Activated B cell treated with CpG ODN at 0.5 μM for 24 hours (primary cell): ENCODE measurements around the gene WDR36. TPM values are rescaled to one million over a fixed set of nuclear protein-coding genes. Genes with fewer than 3 reads are reported as not detected.
"Not testable (repeated sequence)": the region's sequence is repeated elsewhere in the genome, so short reads cannot be mapped to it uniquely, and the experiment has no call there.

Experiments used
- ATAC-seq: fragments of 200-7000 bp; cut with Tn5 transposase; one replicate; pipeline ENCODE4 v1.10.0; 2021; ENCODE audit warnings: low read depth, mild to moderate bottlenecking, moderate library complexity
- CTCF ChIA-PET: fragments of 350-600 bp; sonication (Branson Sonifier 250); formaldehyde crosslinking; loops from one replicate; lab custom pipeline; 2021; ENCODE audit warnings: antibody characterized with exemption; lab: Charles Lee
- POLR2A ChIA-PET: fragments of 350-600 bp; sonication (Branson Sonifier 250); formaldehyde crosslinking; loops from one replicate; lab custom pipeline; 2021; ENCODE audit warnings: antibody characterized with exemption; lab: Charles Lee
- DNase-seq: peaks from one replicate; pipeline ENCODE4 v3.0.0; 2022
- H3K27ac Mint-ChIP-seq: one replicate; pipeline ENCODE4 v1.8.0; 2020; ENCODE audit warnings: mixed read lengths
- H3K27me3 Mint-ChIP-seq: one replicate; pipeline ENCODE4 v1.8.0; 2021; ENCODE audit warnings: mixed read lengths
- H3K36me3 Mint-ChIP-seq: one replicate; pipeline ENCODE4 v1.8.0; 2021; ENCODE audit warnings: low read depth, mixed read lengths
- H3K4me1 Mint-ChIP-seq: one replicate; pipeline ENCODE4 v1.8.0; 2021; ENCODE audit warnings: mixed read lengths
- H3K4me3 Mint-ChIP-seq: one replicate; pipeline ENCODE4 v1.8.0; 2020; ENCODE audit warnings: mild to moderate bottlenecking, mixed read lengths
- H3K9me3 Mint-ChIP-seq: one replicate; pipeline ENCODE4 v1.8.0; 2020; ENCODE audit warnings: mixed read lengths
- intact Hi-C: fragments of 100-400 bp; cut with micrococcal nuclease; formaldehyde crosslinking; loops from one replicate; pipeline ENCODE4 v1.15.1; 2024
- total RNA-seq: library from RNA; stranded (reverse); gene quantifications from 2 replicates; pipeline ENCODE4 v1.2.3, GENCODE V29; 2022
- TF ChIP-seq, protein P1 (sequence below): fragments of 200-600 bp; IDR thresholded peaks from one replicate; pipeline ENCODE4 v1.8.0; 2022; ENCODE audit warnings: antibody characterized with exemption, mild to moderate bottlenecking

The WDR36 gene
- total RNA-seq, 1 donor from 2014 or later, result 48.6 TPM

GRCh38 chr5:111138096-111138495 lies 45.9 kb downstream of the WDR36 start:
- POLR2A ChIA-PET, result no interaction called here
- CTCF ChIA-PET, result no interaction called here
- Mint-ChIP-seq H3K36me3 (no peaks in the 10 kb centered on the region), H3K27ac (no peak overlapping the region), H3K4me1 (no peaks in the 10 kb centered on the region), H3K9me3 (no peaks in the 10 kb centered on the region), H3K4me3 (no peak overlapping the region), H3K27me3 (no peaks in the 10 kb centered on the region)
- no peak for DNase-seq
- intact Hi-C loops, result no loop called here
- no peak for ATAC-seq
- TF ChIP-seq, protein P1, sequence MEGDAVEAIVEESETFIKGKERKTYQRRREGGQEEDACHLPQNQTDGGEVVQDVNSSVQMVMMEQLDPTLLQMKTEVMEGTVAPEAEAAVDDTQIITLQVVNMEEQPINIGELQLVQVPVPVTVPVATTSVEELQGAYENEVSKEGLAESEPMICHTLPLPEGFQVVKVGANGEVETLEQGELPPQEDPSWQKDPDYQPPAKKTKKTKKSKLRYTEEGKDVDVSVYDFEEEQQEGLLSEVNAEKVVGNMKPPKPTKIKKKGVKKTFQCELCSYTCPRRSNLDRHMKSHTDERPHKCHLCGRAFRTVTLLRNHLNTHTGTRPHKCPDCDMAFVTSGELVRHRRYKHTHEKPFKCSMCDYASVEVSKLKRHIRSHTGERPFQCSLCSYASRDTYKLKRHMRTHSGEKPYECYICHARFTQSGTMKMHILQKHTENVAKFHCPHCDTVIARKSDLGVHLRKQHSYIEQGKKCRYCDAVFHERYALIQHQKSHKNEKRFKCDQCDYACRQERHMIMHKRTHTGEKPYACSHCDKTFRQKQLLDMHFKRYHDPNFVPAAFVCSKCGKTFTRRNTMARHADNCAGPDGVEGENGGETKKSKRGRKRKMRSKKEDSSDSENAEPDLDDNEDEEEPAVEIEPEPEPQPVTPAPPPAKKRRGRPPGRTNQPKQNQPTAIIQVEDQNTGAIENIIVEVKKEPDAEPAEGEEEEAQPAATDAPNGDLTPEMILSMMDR, result no peak

- CTCF ChIA-PET, H3K36me3 Mint-ChIP-seq, H3K9me3 Mint-ChIP-seq, H3K4me3 Mint-ChIP-seq, ATAC-seq, POLR2A ChIA-PET, H3K27ac Mint-ChIP-seq, intact Hi-C loops, DNase-seq, H3K27me3 Mint-ChIP-seq, H3K4me1 Mint-ChIP-seq: not testable (repeated sequence)
These were observed 49.3 kb downstream of the WDR36 start for GRCh38 chr5:111141471-111141870.

DNA sequence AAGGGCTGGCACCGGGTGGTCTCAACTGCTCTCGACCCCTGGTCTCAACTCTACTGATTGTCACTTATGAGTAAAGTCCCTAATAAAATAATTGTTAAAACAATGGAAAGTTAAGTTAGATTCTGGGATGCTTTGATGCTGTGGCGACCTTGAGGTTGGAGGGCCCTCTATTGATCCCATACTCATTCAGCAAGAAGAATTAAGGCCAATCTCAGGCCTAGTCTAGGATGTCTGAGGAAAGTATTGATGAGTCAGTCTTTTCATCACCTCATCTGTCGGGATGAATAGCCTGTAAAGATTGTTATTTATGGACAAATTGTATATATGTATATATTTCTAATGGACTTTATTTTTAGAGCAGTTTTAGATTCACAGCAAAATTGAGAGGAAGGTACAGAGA lies 50.8 kb downstream of the WDR36 start:
- no peak for DNase-seq
- Mint-ChIP-seq H3K27me3 (peaks cover 7% of the 10 kb centered on the region), H3K36me3 (no peaks in the 10 kb centered on the region), H3K9me3 (no peaks in the 10 kb centered on the region), H3K4me3 (no peak overlapping the region), H3K27ac (no peak overlapping the region), H3K4me1 (no peaks in the 10 kb centered on the region)
- TF ChIP-seq, protein P1, result no peak
- ChIA-PET POLR2A (no interaction called here), CTCF (no interaction called here)
- ATAC-seq, result no peak
- intact Hi-C loops, result no loop called here

DNA sequence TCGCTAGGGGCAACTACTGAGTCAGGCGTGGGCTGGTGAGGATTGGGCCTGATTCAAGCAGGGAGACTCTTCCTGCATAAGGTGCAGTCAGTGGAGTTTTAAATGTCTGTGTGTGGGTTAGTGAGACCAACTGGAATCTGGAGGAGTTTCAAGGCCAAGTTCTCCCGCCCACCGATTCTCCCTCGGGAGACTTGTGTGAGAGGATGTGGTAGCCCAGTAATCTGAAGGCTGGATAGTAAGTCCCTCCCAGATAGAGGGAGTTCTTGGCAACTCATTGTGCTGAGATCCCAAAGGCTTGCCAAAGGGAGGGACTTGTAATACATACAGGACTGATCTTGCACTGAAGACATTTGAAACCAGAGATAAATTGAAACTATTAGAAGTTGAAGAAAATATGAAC lies 51.8 kb downstream of the WDR36 start:
- no peak overlapping the region for H3K4me3 Mint-ChIP-seq
- ATAC-seq (no peak), DNase-seq (no peak)
- TF ChIP-seq, protein P1, result no peak
- H3K4me1 Mint-ChIP-seq, result no peaks in the 10 kb centered on the region
- intact Hi-C loops, result no loop called here
- H3K9me3 Mint-ChIP-seq, result no peaks in the 10 kb centered on the region
- CTCF ChIA-PET, result no interaction called here
- H3K36me3 Mint-ChIP-seq, result no peaks in the 10 kb centered on the region
- peaks cover 7% of the 10 kb centered on the region for H3K27me3 Mint-ChIP-seq
- H3K27ac Mint-ChIP-seq, result no peak overlapping the region
- POLR2A ChIA-PET, result no interaction called here

GRCh38 chr5:111144352-111144930 lies 52.3 kb downstream of the WDR36 start:
- Mint-ChIP-seq H3K27me3 (peaks cover 7% of the 10 kb centered on the region), H3K4me3 (no peak overlapping the region), H3K27ac (no peak overlapping the region), H3K4me1 (no peaks in the 10 kb centered on the region), H3K36me3 (no peaks in the 10 kb centered on the region), H3K9me3 (no peaks in the 10 kb centered on the region)
- intact Hi-C loops, result no loop called here
- TF ChIP-seq, protein P1, result no peak
- no peak for ATAC-seq
- POLR2A ChIA-PET, result no interaction called here
- no peak for DNase-seq
- CTCF ChIA-PET, result no interaction called here

DNA sequence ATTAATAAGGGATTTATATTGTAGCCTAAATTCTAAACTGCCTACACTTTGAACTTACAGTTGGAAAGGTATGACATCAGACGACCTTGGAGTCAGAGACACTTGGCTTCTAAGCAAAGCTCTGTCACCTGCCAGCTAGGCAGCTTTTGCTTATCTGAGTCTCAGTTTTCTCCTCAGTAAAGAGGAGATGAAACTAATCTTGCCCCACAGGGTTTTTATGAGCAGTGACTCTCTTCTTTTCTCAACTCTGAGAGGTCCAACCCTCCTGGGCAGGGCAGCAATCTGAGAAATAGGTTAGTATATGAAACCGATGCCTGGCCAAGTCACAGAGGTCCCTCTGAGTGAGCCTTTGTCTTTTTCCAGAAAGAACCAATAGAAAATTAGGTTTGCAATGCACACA lies 53.9 kb downstream of the WDR36 start:
- no peaks in the 10 kb centered on the region for H3K4me1 Mint-ChIP-seq
- TF ChIP-seq, protein P1, result no peak
- no peak overlapping the region for H3K4me3 Mint-ChIP-seq
- no peaks in the 10 kb centered on the region for H3K36me3 Mint-ChIP-seq
- ChIA-PET POLR2A (no interaction called here), CTCF (interaction anchor here (1.0 kb wide), 1 partner anchor 12 kb away, joined by 3 read pairs; no protein-coding TSS in a partner anchor)
- no peak overlapping the region for H3K27ac Mint-ChIP-seq
- ATAC-seq (no peak), DNase-seq (no peak)
- peaks cover 7% of the 10 kb centered on the region for H3K27me3 Mint-ChIP-seq
- intact Hi-C loops, result no loop called here
- H3K9me3 Mint-ChIP-seq, result no peaks in the 10 kb centered on the region
